H1 (cell line): ENCODE data around the gene CXCL11. TPM values are rescaled to one million over a fixed set of nuclear protein-coding genes. Genes with fewer than 3 reads are reported as not detected.

ENCODE experiments used
- MAX ChIP-seq: IDR thresholded peaks from 2 replicates; pipeline ENCODE4 v1.6.1; 2012; ENCODE audit warnings: inconsistent platforms
- polyA plus RNA-seq, 7 experiments: library from polyadenylated mRNA; depleted of rRNA in 3 of 7; stranded (reverse) in 5 of 7; unstranded in 2 of 7; fragments of >200 nt in 5 of 7; fragments of 200-250 nt in 2 of 7; gene quantifications; 1 replicate in 5 of 7; 2 replicates in 1 of 7; 4 replicates in 1 of 7; pipeline versions ENCODE4 v1.2.1 to v1.2.3, GENCODE V29; 2011 to 2013; ENCODE audit warnings: missing spikeins in 2 of 7, mixed read lengths in 2 of 7
- total RNA-seq: library from RNA; stranded (reverse); fragmentation: NEBNext Ultra II Directional; extraction: Animal tissue kit (Norgen Biotek cat#: 25700); gene quantifications from 2 replicates; pipeline ENCODE4 v1.2.1, GENCODE V29; 2021

Gene CXCL11
- total and polyA plus RNA-seq, 2 of the 8 experiments (the other 6 are each of a cell fraction or from before 2014, with no cell fraction given) = 0.18 TPM; not detected in 1

DNA sequence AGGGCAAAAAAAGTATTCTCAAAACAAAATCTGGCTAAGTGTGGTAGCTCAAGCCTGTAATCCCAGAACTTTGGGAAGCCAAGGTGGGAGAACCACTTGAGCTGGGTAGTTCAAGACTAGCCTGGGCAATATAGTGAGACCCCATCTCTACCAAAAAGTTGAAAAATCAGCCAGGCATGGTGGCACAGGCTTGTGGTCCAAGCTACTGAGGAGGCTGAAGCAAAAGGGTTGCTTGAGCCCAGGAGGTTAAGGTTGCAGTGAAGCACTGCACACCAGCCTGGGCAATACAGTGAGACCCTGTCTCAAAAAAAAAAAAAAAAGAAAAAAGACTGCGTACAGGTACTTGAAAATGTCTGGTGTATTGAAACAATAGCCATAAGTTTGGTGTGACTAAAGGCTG, 43.4 kb downstream of the CXCL11 start (continued):
- no peak for TF ChIP-seq MAX
